ENCODE data around the gene DSG4.

Gene DSG4

DNA sequence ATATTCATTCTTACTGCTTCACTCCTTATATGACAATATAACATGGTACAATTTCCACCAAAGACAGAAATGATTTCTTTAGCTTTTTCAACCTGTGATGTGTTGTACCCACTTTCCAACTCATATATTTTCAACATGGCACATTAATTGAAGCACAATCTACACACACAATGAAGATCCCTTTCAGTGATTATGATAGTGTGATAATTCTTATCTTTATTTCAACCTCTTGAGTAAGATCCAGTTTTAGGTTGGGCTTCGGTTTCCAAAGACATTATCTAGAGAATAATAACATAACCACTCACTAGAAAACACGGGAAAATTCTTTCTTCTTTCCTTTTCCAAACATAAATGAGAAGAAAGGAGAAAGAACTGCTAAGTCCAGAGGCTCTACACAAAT is 67.6 kb downstream of the DSG4 start:
- H3K27ac ChIP-seq, result no peak overlapping the region
- TF ChIP-seq, protein P1, sequence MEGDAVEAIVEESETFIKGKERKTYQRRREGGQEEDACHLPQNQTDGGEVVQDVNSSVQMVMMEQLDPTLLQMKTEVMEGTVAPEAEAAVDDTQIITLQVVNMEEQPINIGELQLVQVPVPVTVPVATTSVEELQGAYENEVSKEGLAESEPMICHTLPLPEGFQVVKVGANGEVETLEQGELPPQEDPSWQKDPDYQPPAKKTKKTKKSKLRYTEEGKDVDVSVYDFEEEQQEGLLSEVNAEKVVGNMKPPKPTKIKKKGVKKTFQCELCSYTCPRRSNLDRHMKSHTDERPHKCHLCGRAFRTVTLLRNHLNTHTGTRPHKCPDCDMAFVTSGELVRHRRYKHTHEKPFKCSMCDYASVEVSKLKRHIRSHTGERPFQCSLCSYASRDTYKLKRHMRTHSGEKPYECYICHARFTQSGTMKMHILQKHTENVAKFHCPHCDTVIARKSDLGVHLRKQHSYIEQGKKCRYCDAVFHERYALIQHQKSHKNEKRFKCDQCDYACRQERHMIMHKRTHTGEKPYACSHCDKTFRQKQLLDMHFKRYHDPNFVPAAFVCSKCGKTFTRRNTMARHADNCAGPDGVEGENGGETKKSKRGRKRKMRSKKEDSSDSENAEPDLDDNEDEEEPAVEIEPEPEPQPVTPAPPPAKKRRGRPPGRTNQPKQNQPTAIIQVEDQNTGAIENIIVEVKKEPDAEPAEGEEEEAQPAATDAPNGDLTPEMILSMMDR (IDR thresholded peaks at IDR 0.05), result no peak
- no peak for TF ChIP-seq ZFX (IDR thresholded peaks at IDR 0.05; ENCODE audit: borderline replicate concordance)

DNA sequence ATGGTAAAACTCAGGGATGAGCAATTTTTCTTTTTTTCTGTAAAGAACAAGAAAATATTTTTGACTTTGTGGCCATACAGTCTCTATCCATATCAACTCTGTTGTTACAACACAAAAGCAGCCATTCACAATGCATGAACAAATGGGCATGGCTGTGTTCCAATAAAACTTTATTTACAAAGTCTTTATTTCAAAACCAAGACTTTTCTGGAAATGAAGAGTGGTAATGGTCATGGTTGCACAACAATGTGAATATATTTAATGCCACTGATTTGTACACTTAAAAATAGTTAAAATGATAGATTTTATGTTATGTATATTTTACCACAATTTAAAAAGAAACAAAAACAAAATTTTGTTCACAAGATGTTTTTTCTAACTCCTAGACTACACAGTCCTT is 69.3 kb downstream of the DSG4 start:
- H3K27ac ChIP-seq, result no peak overlapping the region
- no peak for TF ChIP-seq ZFX (IDR thresholded peaks at IDR 0.05; ENCODE audit: borderline replicate concordance)
- TF ChIP-seq, protein P1 (IDR thresholded peaks at IDR 0.05), result no peak

DNA sequence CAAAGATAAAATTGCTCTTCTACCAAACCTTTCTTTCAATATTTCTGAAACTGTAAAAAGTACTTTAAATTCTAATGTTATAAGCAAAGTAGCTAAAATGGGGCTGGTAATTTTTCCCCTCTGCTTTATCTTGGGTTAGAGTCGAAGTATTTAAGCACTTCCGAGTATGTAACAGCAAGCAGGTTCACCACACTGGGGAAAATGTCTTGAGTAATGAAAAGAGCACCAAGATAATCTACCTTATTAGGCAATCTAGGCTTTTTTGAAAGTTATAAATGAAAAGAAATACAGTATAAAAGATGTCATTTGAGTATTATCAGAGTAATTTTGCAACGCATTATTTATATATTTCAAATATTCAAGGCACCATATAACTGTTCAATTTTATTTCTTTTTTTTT is 70.3 kb downstream of the DSG4 start:
- TF ChIP-seq ZFX (IDR thresholded peaks at IDR 0.05; ENCODE audit: borderline replicate concordance), result no peak
- TF ChIP-seq, protein P1 (IDR thresholded peaks at IDR 0.05), result no peak
- no peak overlapping the region for H3K27ac ChIP-seq

DNA sequence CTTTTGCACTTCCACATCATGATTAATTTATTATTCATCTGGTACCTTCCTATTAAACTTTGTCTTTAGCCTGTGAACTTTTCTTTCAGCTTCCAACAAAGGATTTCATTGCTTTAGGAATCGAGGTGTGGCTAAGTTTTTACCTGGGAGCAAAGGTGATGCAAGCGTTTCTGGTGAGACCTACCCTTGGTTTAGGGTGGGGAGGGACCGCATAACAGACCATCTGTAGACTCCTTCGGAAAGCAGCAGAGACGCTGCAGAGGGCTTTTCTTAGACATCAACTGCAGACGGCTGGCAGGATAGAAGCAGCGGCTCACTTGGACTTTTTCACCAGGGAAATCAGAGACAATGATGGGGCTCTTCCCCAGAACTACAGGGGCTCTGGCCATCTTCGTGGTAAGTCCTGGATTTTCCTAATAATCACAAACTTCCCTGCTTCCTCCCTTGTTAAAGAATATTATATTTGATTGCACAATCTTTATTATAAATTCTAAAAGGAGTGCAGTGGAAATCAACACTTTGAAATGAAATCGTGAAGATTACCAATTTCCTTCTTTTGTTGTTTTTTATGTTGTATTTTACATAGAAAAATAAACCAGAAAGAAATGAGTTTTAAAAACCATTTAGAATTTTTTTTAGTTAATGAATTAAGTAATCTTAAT is 71.1 kb downstream of the DSG4 start, which contains the start of gene DSG3:
DSG3 (plus strand) TSS at position 212 of the 662 bp plus-strand sequence; CDS start at position 349, 137 bp downstream.
- H3K27ac ChIP-seq, result no peak within 1 kb of the TSS
- TF ChIP-seq, protein P1 (IDR thresholded peaks at IDR 0.05), result no peak
- no peak for TF ChIP-seq ZFX (IDR thresholded peaks at IDR 0.05; ENCODE audit: borderline replicate concordance)

DNA sequence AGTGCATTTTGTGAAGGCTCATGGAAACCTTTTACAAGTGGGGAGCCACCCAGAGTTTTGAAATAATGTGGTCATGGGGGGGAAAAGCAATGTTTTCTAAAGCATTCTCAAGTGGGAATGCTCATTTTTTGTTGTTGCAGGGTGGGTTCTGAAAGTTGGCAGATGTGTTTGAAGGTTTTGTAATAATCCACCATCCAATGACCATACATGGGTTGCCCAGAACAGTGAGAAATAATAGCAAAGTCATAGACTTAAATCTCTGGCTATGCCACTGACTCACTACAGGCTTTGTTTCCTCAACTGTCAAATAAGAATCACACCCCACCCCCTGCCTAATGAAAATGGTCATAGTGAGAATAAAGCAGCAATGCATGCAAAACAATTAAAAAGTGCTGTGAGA is 73.8 kb downstream of the DSG4 start:
- no peak overlapping the region for H3K27ac ChIP-seq
- no peak for TF ChIP-seq ZFX (IDR thresholded peaks at IDR 0.05; ENCODE audit: borderline replicate concordance)
- TF ChIP-seq, protein P1 (IDR thresholded peaks at IDR 0.05), result no peak

DNA sequence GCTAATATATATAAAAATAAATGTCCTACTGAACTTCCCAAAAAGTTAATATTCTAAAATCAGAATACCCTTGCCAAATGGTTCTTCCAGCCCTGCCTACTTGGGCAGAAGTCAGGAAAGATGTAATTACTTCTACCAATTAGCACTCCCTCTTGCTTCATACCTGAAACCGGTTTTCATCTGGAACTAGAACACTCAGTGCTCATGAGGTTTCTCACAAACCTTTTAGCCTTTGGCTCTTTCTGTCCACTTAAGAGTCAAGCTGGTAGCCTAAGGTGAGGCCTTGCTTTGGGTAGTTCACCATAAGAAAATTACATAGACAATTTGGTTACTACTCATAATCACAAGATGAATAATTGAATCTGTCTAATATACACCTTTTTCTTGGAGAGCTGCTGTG is 75.0 kb downstream of the DSG4 start:
- no peak for TF ChIP-seq ZFX (IDR thresholded peaks at IDR 0.05; ENCODE audit: borderline replicate concordance)
- TF ChIP-seq, protein P1 (IDR thresholded peaks at IDR 0.05), result no peak
- H3K27ac ChIP-seq, result no peak overlapping the region

DNA sequence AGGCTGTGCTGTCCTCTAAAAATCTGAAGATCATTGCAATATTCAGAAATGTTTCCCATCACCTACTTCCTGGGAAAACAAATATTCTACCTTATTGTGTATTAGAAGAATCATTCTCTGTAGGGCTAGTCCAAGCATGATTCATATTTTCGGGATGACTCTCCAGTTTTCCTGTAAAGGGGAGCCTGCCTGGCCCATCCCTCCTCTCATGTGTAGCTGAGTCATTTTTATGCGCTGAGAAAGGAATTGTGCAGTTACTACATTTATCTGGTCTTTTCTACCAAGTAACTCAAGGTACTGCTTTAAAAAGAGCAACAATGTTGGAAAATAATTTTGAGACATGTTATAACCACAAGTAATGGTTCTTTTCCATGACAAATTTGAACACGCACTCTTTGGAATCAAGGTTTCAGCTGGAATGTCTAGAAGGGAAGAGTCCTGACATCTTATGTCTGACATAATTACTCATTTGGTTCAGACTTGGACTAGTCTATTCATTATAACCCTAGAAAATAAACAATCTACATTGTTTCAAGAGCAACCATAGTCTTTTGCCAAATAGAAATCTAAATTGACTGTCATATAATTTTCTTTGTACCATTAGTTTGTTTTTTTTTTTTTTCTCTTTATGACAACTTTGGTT is 77.6 kb downstream of the DSG4 start:
- TF ChIP-seq, protein P1 (IDR thresholded peaks at IDR 0.05), result no peak
- TF ChIP-seq ZFX (IDR thresholded peaks at IDR 0.05; ENCODE audit: borderline replicate concordance), result no peak
- no peak overlapping the region for H3K27ac ChIP-seq
